CD4-positive, alpha-beta T cell treated with Interleukin-17A for 1 hour (primary cell): Measurements from ENCODE around the gene NOP14.
A peak's percentile ranks its signal among the peaks of the same experiment; 100 is the strongest.
"Not testable (repeated sequence)": the region's sequence is repeated elsewhere in the genome, so short reads cannot be mapped to it uniquely, and the experiment has no call there.

Source experiments
- DNase-seq: peaks from one replicate; pipeline ENCODE4 v3.0.0-alpha.2; 2020

Gene NOP14

GRCh38 chr4:2941138-2942036, 21.8 kb downstream of the NOP14 start:
- no peak for DNase-seq

GRCh38 chr4:2940267-2941137, 22.7 kb downstream of the NOP14 start:
- DNase-seq = no peak

- DNase-seq = no peak
Measured at GRCh38 chr4:2939383-2940243, 23.6 kb downstream of the NOP14 start.

- DNase-seq = no peak
Measured at GRCh38 chr4:2938906-2939305, 24.3 kb downstream of the NOP14 start.

- DNase-seq = not testable (repeated sequence)
Measured at GRCh38 chr4:2938411-2938810, 24.8 kb downstream of the NOP14 start.

GRCh38 chr4:2937986-2938385, 25.2 kb downstream of the NOP14 start:
- no peak for DNase-seq

GRCh38 chr4:2937146-2937857, 25.9 kb downstream of the NOP14 start:
- peak; percentile 39 for DNase-seq

GRCh38 chr4:2936773-2937145, 26.4 kb downstream of the NOP14 start:
- peak; percentile 41 for DNase-seq

GRCh38 chr4:2935762-2936743, 27.2 kb downstream of the NOP14 start:
- DNase-seq = peak; percentile 82

- peak; percentile 94 for DNase-seq
Measured at GRCh38 chr4:2934813-2935761, 28.1 kb downstream of the NOP14 start.

GRCh38 chr4:2934077-2934812, 29.0 kb downstream of the NOP14 start:
- peak; percentile 56 for DNase-seq

- no peak for DNase-seq
Measured at GRCh38 chr4:2933566-2934076, 29.6 kb downstream of the NOP14 start.

GRCh38 chr4:2932951-2933565, 30.1 kb downstream of the NOP14 start:
- DNase-seq = peak; percentile 33

GRCh38 chr4:2932321-2932950, 30.8 kb downstream of the NOP14 start:
- peak; percentile 21 for DNase-seq

- peak; percentile 77 for DNase-seq
Measured at GRCh38 chr4:2931512-2932301, 31.5 kb downstream of the NOP14 start.

GRCh38 chr4:2930758-2931511, 32.3 kb downstream of the NOP14 start:
- DNase-seq = no peak
